Type B pancreatic cell (in vitro differentiated cells): ENCODE data around the gene SHISA6. TPM values are rescaled to one million over a fixed set of nuclear protein-coding genes. Genes with fewer than 3 reads are reported as not detected.

Experiments
- DNase-seq: peaks from one replicate; pipeline ENCODE4 v3.0.0; 2021; ENCODE audit warnings: mixed read lengths; ENCODE audit not compliant: unreplicated experiment; ENCODE audit errors: extremely low spot score
- H3K27ac Mint-ChIP-seq: 2 replicates; pipeline ENCODE4 v1.8.0; 2021; ENCODE audit warnings: mild to moderate bottlenecking, mixed read lengths
- H3K27me3 Mint-ChIP-seq: 2 replicates; pipeline ENCODE4 v1.8.0; 2021; ENCODE audit warnings: mixed read lengths
- H3K36me3 Mint-ChIP-seq: 2 replicates; pipeline ENCODE4 v1.8.0; 2021; ENCODE audit warnings: mixed read lengths
- H3K4me1 Mint-ChIP-seq: one replicate; pipeline ENCODE4 v1.8.0; 2021; ENCODE audit warnings: mixed read lengths; ENCODE audit not compliant: unreplicated experiment
- H3K4me3 Mint-ChIP-seq: 2 replicates; pipeline ENCODE4 v1.8.0; 2021; ENCODE audit warnings: mild to moderate bottlenecking, mixed read lengths
- H3K9me3 Mint-ChIP-seq: 2 replicates; pipeline ENCODE4 v1.8.0; 2021; ENCODE audit warnings: mixed read lengths
- total RNA-seq: library from RNA; stranded (reverse); gene quantifications from 2 replicates; pipeline ENCODE4 v1.2.1, GENCODE V29; 2021; ENCODE audit warnings: low replicate concordance
- TF ChIP-seq, protein P1 (sequence below): fragments of 200-600 bp; sonication (generic); conservative IDR thresholded peaks from 2 replicates; pipeline ENCODE4 v1.5.0; 2021; ENCODE audit warnings: antibody characterized with exemption, mild to moderate bottlenecking

The SHISA6 gene
- total RNA-seq, 1 donor from 2014 or later, result 5.0 TPM

DNA sequence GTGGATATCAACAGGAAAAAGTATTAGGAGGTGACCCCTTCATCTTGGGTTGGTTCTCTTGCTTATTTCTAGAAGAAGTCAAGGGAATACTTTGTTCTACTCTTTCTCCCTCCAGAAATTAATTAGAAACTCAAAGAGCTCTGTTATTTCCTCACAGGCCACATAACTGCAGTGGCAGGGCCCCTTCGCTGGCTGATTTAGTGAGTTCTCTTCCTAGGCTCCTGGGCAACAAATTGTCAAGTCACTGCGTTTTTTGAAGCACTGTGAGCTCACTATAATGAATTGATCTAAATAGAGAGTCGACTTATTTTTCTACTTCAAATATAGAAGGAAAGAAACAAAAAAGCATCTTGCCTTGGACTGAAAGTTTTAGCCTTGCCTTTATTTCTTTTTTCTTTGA lies 4.8 kb downstream of the SHISA6 start:
- no peak overlapping the region for H3K4me3 Mint-ChIP-seq
- no peak overlapping the region for H3K27ac Mint-ChIP-seq
- DNase-seq, result no peak
- H3K27me3 Mint-ChIP-seq, result peaks cover 66% of the 10 kb centered on the region
- no peaks in the 10 kb centered on the region for H3K9me3 Mint-ChIP-seq
- no peaks in the 10 kb centered on the region for H3K36me3 Mint-ChIP-seq
- no peaks in the 10 kb centered on the region for H3K4me1 Mint-ChIP-seq
- TF ChIP-seq, protein P1, sequence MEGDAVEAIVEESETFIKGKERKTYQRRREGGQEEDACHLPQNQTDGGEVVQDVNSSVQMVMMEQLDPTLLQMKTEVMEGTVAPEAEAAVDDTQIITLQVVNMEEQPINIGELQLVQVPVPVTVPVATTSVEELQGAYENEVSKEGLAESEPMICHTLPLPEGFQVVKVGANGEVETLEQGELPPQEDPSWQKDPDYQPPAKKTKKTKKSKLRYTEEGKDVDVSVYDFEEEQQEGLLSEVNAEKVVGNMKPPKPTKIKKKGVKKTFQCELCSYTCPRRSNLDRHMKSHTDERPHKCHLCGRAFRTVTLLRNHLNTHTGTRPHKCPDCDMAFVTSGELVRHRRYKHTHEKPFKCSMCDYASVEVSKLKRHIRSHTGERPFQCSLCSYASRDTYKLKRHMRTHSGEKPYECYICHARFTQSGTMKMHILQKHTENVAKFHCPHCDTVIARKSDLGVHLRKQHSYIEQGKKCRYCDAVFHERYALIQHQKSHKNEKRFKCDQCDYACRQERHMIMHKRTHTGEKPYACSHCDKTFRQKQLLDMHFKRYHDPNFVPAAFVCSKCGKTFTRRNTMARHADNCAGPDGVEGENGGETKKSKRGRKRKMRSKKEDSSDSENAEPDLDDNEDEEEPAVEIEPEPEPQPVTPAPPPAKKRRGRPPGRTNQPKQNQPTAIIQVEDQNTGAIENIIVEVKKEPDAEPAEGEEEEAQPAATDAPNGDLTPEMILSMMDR, result no peak

DNA sequence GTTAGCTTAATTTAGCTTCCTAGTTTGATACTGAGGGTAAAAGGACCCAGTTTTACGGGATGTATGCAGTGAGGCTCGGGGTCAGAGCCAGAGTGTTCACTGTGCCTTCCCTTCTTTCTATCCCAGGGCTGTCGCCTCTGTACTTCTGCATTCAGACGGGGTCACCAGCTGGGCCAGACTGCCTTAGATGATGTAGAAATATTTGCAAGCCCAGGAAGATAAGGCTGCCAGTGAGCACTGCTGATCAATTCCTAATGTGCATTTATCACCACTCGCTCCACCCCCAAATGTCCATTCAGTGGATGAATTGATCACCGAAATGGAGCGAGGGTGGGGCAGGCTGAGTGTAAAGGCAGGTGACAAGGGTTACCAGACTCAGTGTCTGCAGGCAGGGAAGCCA lies 9.1 kb downstream of the SHISA6 start:
- H3K4me3 Mint-ChIP-seq, result no peak overlapping the region
- DNase-seq, result no peak
- H3K4me1 Mint-ChIP-seq, result no peaks in the 10 kb centered on the region
- no peaks in the 10 kb centered on the region for H3K9me3 Mint-ChIP-seq
- peaks cover 52% of the 10 kb centered on the region for H3K27me3 Mint-ChIP-seq
- no peak overlapping the region for H3K27ac Mint-ChIP-seq
- TF ChIP-seq, protein P1, result no peak
- H3K36me3 Mint-ChIP-seq, result no peaks in the 10 kb centered on the region

DNA sequence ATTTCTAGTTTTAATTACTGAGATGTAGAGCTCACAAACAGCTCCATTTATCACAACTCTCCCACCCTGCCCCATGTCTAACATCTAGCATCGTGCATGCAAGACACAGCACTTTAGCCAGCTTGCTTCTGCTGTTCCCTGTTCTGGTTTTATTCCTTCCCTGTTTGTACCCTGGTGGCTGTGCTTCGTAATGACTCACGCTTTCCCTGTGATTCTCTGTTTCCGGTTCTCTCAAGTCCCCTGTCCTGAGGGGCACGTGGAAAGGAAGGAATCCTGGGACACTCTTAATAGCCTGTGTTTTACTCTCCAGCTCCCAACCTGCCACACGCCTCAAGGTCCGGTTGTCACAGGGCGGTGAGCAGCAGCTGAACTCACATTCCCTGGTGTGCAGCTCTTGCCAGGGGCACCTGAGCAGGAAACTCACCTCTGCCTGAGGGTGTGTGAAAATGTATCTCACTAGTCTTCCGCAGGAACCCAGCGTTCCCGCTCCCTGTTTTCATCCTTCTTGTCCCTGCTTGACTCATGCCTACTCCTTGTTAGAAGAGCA lies 10.6 kb downstream of the SHISA6 start:
- TF ChIP-seq, protein P1, result no peak
- H3K9me3 Mint-ChIP-seq, result no peaks in the 10 kb centered on the region
- no peaks in the 10 kb centered on the region for H3K36me3 Mint-ChIP-seq
- no peak for DNase-seq
- no peak overlapping the region for H3K4me3 Mint-ChIP-seq
- H3K27me3 Mint-ChIP-seq, result peaks cover 38% of the 10 kb centered on the region
- no peak overlapping the region for H3K27ac Mint-ChIP-seq
- no peaks in the 10 kb centered on the region for H3K4me1 Mint-ChIP-seq

GRCh38 chr17:11252146-11252545 lies 11.1 kb downstream of the SHISA6 start:
- peaks cover 33% of the 10 kb centered on the region for H3K27me3 Mint-ChIP-seq
- no peak for DNase-seq
- H3K9me3 Mint-ChIP-seq, result no peaks in the 10 kb centered on the region
- no peaks in the 10 kb centered on the region for H3K36me3 Mint-ChIP-seq
- H3K4me1 Mint-ChIP-seq, result no peaks in the 10 kb centered on the region
- TF ChIP-seq, protein P1, result no peak
- H3K4me3 Mint-ChIP-seq, result no peak overlapping the region
- H3K27ac Mint-ChIP-seq, result no peak overlapping the region

GRCh38 chr17:11256877-11257276 lies 15.9 kb downstream of the SHISA6 start:
- peaks cover 24% of the 10 kb centered on the region for H3K27me3 Mint-ChIP-seq
- no peaks in the 10 kb centered on the region for H3K9me3 Mint-ChIP-seq
- TF ChIP-seq, protein P1, result no peak
- no peaks in the 10 kb centered on the region for H3K4me1 Mint-ChIP-seq
- H3K36me3 Mint-ChIP-seq, result no peaks in the 10 kb centered on the region
- H3K27ac Mint-ChIP-seq, result no peak overlapping the region
- DNase-seq, result no peak
- no peak overlapping the region for H3K4me3 Mint-ChIP-seq
